ENCODE results near the gene BICRAL.
"Not testable (repeated sequence)": the region's sequence is repeated elsewhere in the genome, so short reads cannot be mapped to it uniquely, and the experiment has no call there.

Gene BICRAL, protein sequence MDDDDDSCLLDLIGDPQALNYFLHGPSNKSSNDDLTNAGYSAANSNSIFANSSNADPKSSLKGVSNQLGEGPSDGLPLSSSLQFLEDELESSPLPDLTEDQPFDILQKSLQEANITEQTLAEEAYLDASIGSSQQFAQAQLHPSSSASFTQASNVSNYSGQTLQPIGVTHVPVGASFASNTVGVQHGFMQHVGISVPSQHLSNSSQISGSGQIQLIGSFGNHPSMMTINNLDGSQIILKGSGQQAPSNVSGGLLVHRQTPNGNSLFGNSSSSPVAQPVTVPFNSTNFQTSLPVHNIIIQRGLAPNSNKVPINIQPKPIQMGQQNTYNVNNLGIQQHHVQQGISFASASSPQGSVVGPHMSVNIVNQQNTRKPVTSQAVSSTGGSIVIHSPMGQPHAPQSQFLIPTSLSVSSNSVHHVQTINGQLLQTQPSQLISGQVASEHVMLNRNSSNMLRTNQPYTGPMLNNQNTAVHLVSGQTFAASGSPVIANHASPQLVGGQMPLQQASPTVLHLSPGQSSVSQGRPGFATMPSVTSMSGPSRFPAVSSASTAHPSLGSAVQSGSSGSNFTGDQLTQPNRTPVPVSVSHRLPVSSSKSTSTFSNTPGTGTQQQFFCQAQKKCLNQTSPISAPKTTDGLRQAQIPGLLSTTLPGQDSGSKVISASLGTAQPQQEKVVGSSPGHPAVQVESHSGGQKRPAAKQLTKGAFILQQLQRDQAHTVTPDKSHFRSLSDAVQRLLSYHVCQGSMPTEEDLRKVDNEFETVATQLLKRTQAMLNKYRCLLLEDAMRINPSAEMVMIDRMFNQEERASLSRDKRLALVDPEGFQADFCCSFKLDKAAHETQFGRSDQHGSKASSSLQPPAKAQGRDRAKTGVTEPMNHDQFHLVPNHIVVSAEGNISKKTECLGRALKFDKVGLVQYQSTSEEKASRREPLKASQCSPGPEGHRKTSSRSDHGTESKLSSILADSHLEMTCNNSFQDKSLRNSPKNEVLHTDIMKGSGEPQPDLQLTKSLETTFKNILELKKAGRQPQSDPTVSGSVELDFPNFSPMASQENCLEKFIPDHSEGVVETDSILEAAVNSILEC

DNA sequence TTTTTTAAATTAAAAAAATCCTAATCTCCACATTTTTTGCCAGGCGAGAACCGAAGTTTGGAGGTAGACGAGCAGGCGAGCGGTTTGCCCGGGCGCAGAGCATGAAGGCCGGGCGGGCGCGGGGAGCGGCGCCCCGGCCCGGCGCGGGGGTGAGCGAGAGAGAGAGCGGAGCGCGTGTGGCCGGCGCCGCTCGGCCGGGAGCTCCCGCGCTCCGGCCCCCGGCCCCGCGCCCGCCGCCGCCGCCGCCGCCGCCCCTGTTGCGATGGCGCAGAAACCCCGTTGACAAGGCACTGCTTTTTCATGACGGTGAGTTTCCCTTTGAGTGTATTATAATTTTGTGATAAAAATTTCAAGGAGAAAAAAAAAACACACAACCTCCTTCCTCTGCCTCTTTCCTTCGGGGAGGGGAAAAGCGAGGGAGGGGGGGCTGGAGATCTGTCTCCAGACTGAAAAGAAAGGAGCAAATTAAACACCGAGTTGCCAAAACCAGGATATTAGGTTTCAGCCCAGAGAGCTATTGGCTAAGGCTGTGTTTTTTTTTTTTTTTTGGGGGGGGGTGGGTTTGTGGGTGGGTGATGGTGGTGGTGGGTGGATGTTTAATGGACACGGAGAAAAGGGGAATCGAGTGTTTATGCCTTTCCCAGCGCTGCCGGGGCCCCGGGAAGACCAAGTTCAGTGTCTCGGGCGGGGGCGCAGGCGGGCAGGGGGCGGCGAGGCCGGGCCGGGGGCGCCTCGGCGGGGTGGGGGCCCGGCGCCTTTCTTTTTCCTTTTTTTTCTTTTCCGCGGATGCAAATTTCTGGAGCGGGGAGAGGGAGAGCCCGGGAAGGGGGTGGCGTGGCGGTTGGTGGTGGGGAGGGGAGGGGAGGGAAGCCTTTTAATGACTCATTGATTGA, at the start of gene BICRAL:
BICRAL (plus strand) TSS at position 257 of the 893 bp plus-strand sequence. CDS start 39,971 bp downstream, outside the sequence.
- TF ChIP-seq, protein P1, sequence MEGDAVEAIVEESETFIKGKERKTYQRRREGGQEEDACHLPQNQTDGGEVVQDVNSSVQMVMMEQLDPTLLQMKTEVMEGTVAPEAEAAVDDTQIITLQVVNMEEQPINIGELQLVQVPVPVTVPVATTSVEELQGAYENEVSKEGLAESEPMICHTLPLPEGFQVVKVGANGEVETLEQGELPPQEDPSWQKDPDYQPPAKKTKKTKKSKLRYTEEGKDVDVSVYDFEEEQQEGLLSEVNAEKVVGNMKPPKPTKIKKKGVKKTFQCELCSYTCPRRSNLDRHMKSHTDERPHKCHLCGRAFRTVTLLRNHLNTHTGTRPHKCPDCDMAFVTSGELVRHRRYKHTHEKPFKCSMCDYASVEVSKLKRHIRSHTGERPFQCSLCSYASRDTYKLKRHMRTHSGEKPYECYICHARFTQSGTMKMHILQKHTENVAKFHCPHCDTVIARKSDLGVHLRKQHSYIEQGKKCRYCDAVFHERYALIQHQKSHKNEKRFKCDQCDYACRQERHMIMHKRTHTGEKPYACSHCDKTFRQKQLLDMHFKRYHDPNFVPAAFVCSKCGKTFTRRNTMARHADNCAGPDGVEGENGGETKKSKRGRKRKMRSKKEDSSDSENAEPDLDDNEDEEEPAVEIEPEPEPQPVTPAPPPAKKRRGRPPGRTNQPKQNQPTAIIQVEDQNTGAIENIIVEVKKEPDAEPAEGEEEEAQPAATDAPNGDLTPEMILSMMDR (IDR thresholded peaks at IDR 0.05; ENCODE audit: low read length, missing control alignments): no peak
- H3K4me3 ChIP-seq (replicated peaks; ENCODE audit: low read depth, low read length): peak within 1 kb of the TSS; percentile 92
- peak; percentile 87 for DNase-seq (ENCODE audit: low read depth)

DNA sequence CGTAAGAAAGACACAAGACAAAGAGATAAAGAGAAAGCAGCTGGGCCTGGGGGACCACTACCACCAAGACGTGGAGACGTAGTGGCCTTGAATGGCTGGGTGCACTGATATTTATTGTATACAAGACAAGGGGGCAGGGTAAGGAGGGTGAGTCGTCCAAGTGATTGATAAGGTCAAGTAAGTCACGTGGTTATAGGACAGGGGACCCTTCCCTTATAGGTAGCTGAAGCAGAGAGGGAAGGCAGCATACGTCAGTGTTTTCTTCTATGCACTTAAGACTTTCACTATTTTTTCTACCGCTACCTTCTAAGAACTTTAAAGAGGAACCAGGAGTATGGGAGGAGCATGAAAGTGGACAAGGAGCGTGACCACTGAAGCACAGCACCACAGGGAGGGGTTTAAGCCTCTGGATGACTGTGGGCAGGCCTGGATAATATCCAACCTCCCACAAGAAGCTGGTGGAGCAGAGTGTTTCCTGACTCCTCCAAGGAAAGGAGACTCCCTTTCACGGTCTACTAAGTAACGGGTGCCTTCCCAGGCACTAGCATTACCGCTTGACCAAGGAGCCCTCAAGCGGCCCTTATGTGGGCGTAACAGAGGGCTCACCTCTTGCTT, 47.9 kb upstream of the BICRAL start:
- peak; percentile 13 for DNase-seq (ENCODE audit: low read depth)
- not testable (repeated sequence) for H3K4me3 ChIP-seq (replicated peaks; ENCODE audit: low read depth, low read length)

DNA sequence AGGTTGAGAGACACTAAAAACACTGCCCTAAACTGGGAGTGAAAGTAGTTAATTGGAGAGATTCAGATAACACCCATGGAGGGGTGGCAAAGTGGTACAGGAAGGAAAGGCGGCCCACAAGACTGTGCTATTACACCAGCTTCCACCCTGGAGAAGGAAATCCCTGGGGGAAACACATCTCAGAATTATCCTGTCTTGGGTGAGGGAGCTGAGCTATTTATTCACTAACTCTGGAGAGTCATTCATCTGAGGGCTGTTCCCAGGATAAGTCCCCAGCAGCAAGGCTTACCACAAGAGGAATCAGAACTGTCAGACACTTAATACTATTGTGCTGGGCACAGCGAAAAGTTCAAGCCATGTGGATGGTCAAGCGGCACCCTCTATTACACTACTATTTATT, 45.9 kb upstream of the BICRAL start:
- TF ChIP-seq, protein P1 (IDR thresholded peaks at IDR 0.05; ENCODE audit: low read length, missing control alignments): no peak
- DNase-seq (ENCODE audit: low read depth): no peak
- H3K4me3 ChIP-seq (replicated peaks; ENCODE audit: low read depth, low read length): no peak overlapping the region

DNA sequence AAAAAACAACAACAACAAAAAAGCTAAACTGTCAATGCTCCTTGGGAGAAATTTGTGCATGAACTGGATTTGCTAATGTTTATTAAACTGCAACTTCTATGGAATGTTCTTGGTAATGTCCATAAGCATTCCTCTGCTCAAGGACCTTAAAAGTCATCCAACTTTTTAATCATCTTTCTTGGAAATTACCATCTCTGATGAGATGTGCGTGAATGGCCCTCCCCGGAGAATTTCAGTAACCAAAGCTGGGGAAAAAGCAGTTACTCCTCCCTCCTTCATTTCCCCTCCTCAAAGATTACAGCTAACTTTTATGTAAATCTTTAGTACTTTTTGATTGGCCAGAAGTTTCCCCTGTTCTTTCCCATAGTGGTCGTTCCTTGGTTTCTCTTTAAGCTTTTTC, 41.1 kb upstream of the BICRAL start:
- TF ChIP-seq, protein P1 (IDR thresholded peaks at IDR 0.05; ENCODE audit: low read length, missing control alignments): no peak
- no peak overlapping the region for H3K4me3 ChIP-seq (replicated peaks; ENCODE audit: low read depth, low read length)
- DNase-seq (ENCODE audit: low read depth): no peak

DNA sequence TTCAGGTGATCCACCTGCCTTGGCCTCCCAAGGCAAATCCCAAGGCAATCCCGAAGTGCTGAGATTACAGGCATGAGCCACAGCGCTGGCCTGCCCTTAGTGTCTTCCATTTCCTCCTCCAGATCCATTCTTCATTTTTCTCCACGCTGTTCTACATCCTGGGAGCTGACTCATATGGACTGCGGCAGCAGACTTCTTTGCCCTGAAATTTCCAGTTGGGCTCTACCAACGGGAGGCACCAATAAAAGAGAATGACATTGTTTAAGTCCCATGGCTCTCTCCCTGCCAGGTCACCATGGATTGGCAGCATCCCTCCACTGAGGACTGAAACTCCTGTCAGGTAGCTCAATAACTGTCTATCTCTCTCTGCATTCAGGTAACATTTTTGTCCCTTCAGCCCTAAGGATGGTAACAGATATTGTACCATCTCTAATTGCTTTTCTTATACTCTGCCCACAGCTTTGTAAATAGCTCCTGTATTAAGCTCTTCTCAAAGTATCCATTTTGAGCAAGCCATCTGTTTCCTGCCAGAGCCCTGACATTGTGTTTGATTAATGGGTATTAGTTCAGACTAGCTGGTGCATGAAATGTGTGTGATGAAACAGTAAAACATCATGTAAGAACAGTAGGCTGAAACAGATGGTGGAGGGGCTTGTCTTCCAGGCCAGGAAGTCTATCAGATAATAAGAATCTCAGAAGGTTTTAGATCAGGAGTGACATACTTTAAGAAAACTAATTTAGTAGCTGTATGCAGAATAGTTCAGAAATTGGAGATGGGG, 39.5 kb upstream of the BICRAL start:
- TF ChIP-seq, protein P1 (IDR thresholded peaks at IDR 0.05; ENCODE audit: low read length, missing control alignments): no peak
- peak; percentile 57 for DNase-seq (ENCODE audit: low read depth)
- H3K4me3 ChIP-seq (replicated peaks; ENCODE audit: low read depth, low read length): no peak overlapping the region

DNA sequence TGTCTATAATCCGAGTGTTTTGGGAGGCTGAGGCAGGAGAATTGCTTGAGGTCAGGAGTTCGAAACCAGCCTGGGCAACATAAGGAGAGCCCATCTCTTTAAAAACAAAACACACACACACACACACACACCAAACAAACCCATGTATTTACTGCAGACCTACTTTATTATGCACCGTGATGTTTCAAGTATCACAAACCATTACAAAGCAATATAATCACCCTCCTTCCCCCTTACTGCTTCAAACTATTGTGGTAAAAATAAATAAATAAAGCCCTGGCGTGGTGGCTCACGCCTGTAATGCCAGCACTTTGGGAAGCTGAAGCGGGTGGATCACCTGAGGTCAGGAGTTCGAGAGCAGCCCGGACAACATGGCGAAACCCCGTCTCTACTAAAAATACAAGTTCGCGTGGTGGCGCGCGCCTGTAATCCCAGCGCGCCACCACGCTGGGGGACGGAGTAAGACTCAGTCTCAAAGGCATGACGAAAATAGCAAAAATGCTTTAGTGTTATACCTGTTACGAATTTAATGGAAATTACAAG, 37.4 kb upstream of the BICRAL start:
- TF ChIP-seq, protein P1 (IDR thresholded peaks at IDR 0.05; ENCODE audit: low read length, missing control alignments): no peak
- H3K4me3 ChIP-seq (replicated peaks; ENCODE audit: low read depth, low read length): peak overlapping the region; percentile 99

More for the DNA sequence above, 37.4 kb upstream of the BICRAL start:
- no peak for DNase-seq (ENCODE audit: low read depth)
